ENCODE data around the gene TIMP2.

Gene TIMP2

GRCh38 chr17:78834571-78834970 is 90.6 kb downstream of the TIMP2 start:
- no peak for TF ChIP-seq GATA1 (IDR thresholded peaks at IDR 0.05; ENCODE audit: low read depth, low read length)
- TF ChIP-seq POLR2A (IDR thresholded peaks at IDR 0.05; ENCODE audit: low read length): no peak
- no peak for DNase-seq

GRCh38 chr17:78832541-78832810 is 92.7 kb downstream of the TIMP2 start:
- TF ChIP-seq POLR2A (IDR thresholded peaks at IDR 0.05; ENCODE audit: low read length) (no peak), GATA1 (IDR thresholded peaks at IDR 0.05; ENCODE audit: low read depth, low read length) (no peak)
- DNase-seq: no peak

GRCh38 chr17:78831688-78832540 is 93.3 kb downstream of the TIMP2 start:
- no peak for DNase-seq
- TF ChIP-seq POLR2A (IDR thresholded peaks at IDR 0.05; ENCODE audit: low read length) (no peak), GATA1 (IDR thresholded peaks at IDR 0.05; ENCODE audit: low read depth, low read length) (no peak)

- TF ChIP-seq GATA1 (IDR thresholded peaks at IDR 0.05; ENCODE audit: low read depth, low read length): no peak
- TF ChIP-seq POLR2A (IDR thresholded peaks at IDR 0.05; ENCODE audit: low read length): no peak
- no peak for DNase-seq
Observed at GRCh38 chr17:78829477-78829876, 95.7 kb downstream of the TIMP2 start.

- peak in 1 of 2 experiments; percentile 46 for DNase-seq
- TF ChIP-seq POLR2A (IDR thresholded peaks at IDR 0.05; ENCODE audit: low read length) (no peak), GATA1 (IDR thresholded peaks at IDR 0.05; ENCODE audit: low read depth, low read length) (no peak)
Observed at GRCh38 chr17:78828470-78829185, 96.6 kb downstream of the TIMP2 start.

- no peak for DNase-seq
- no peak for TF ChIP-seq GATA1 (IDR thresholded peaks at IDR 0.05; ENCODE audit: low read depth, low read length)
- TF ChIP-seq POLR2A (IDR thresholded peaks at IDR 0.05; ENCODE audit: low read length): no peak
Observed at GRCh38 chr17:78826836-78827509, 98.2 kb downstream of the TIMP2 start.

GRCh38 chr17:78826421-78826820 is 98.8 kb downstream of the TIMP2 start:
- TF ChIP-seq GATA1 (IDR thresholded peaks at IDR 0.05; ENCODE audit: low read depth, low read length) (no peak), POLR2A (IDR thresholded peaks at IDR 0.05; ENCODE audit: low read length) (no peak)
- DNase-seq: no peak

- no peak for DNase-seq
- TF ChIP-seq GATA1 (IDR thresholded peaks at IDR 0.05; ENCODE audit: low read depth, low read length): no peak
- no peak for TF ChIP-seq POLR2A (IDR thresholded peaks at IDR 0.05; ENCODE audit: low read length)
Observed at GRCh38 chr17:78825696-78826095, 99.5 kb downstream of the TIMP2 start.

GRCh38 chr17:78824240-78824639 is 100.9 kb downstream of the TIMP2 start:
- no peak for DNase-seq
- TF ChIP-seq POLR2A (IDR thresholded peaks at IDR 0.05; ENCODE audit: low read length): no peak

- no peak for TF ChIP-seq POLR2A (IDR thresholded peaks at IDR 0.05; ENCODE audit: low read length)
- TF ChIP-seq GATA1 (IDR thresholded peaks at IDR 0.05; ENCODE audit: low read depth, low read length): no peak
- DNase-seq: no peak
Observed at GRCh38 chr17:78823282-78824046, 101.7 kb downstream of the TIMP2 start.

- DNase-seq: no peak
- no peak for TF ChIP-seq POLR2A (IDR thresholded peaks at IDR 0.05; ENCODE audit: low read length)
- TF ChIP-seq GATA1 (IDR thresholded peaks at IDR 0.05; ENCODE audit: low read depth, low read length): no peak
Observed at GRCh38 chr17:78822552-78822951, 102.6 kb downstream of the TIMP2 start.

GRCh38 chr17:78821961-78822360 is 103.2 kb downstream of the TIMP2 start:
- DNase-seq: no peak
- TF ChIP-seq GATA1 (IDR thresholded peaks at IDR 0.05; ENCODE audit: low read depth, low read length): no peak
- no peak for TF ChIP-seq POLR2A (IDR thresholded peaks at IDR 0.05; ENCODE audit: low read length)

- no peak for DNase-seq
- no peak for TF ChIP-seq POLR2A (IDR thresholded peaks at IDR 0.05; ENCODE audit: low read length)
- no peak for TF ChIP-seq GATA1 (IDR thresholded peaks at IDR 0.05; ENCODE audit: low read depth, low read length)
Observed at GRCh38 chr17:78820841-78821240, 104.3 kb downstream of the TIMP2 start.

Measured in erythroblast (primary cell).